ENCODE results near the gene NPY1R.

Gene NPY1R

GRCh38 chr4:163274861-163275260 is 57.5 kb downstream of the NPY1R start:
- no peak for DNase-seq

Data from activated effector memory CD4-positive, alpha-beta T cell treated with Interleukin-2 at 50 U/mL for 16 hours (primary cell).